Measurements from ENCODE around the gene MFRP. TPM values are rescaled to one million over a fixed set of nuclear protein-coding genes. Genes with fewer than 3 reads are reported as not detected.
"Not testable (repeated sequence)": the region's sequence is repeated elsewhere in the genome, so short reads cannot be mapped to it uniquely, and the experiment has no call there.

The MFRP gene
- total RNA-seq: not detected
- total RNA-seq (2013): not detected
- total RNA-seq: 0 reads per million in 29 experiments

GRCh38 chr11:119346605-119347004 lies at the start of gene MFRP:
TSS of gene MFRP (minus strand) at chr11:119346705. CDS start at chr11:119346513, 192 bp downstream.
- no peaks in the 10 kb centered on the region for H3K36me3 ChIP-seq (ENCODE audit: control insufficient read depth in 2 of 2, extremely low read depth in 1 of 2, insufficient read depth in 1 of 2, low read length in 1 of 2)
- H3K4me1 Mint-ChIP-seq: peaks cover 0 to 3% (median 0%) of the 10 kb centered on the region in 3 donors
- ChIA-PET POLR2A (no interaction called here), CTCF (interaction anchor here in 1 of 2 donors (1.3 kb wide), 1 partner anchor 9 kb away, joined by 4 read pairs; no protein-coding TSS in a partner anchor)
- H3K4me1 ChIP-seq (ENCODE audit: control insufficient read depth in 1 of 2, extremely low read depth in 1 of 2, insufficient read depth in 2 of 2, low read length in 2 of 2): peaks cover 0 to 6% of the 10 kb centered on the region in 2 experiments
- peaks cover 21 to 37% of the 10 kb centered on the region in 2 donors for H3K27me3 Mint-ChIP-seq
- WGBS (ENCODE audit: insufficient coverage): 21% methylated on average over 2 of the region's 6 CpGs
- H3K4me3 Mint-ChIP-seq: no peak within 1 kb of the TSS
- no peak within 1 kb of the TSS for H3K27ac ChIP-seq (ENCODE audit: low read length)
- no peak for DNase-seq
- ATAC-seq (replicated peaks in 1 of 4): no peak
- H3K9me3 Mint-ChIP-seq: no peaks in the 10 kb centered on the region
- H3K27ac Mint-ChIP-seq: no peak within 1 kb of the TSS
- no peak within 1 kb of the TSS for H3K4me3 ChIP-seq (ENCODE audit: control insufficient read depth in 1 of 2, extremely low read depth in 1 of 2, low read length in 1 of 2)
- no peaks in the 10 kb centered on the region for H3K9me3 ChIP-seq
- peaks cover 0 to 64% of the 10 kb centered on the region in 2 experiments for H3K27me3 ChIP-seq (replicated peaks in 1 of 2; ENCODE audit: control insufficient read depth in 2 of 2, extremely low read depth in 1 of 2, insufficient read depth in 2 of 2, low read length in 1 of 2)
- H3K36me3 Mint-ChIP-seq: no peaks in the 10 kb centered on the region

GRCh38 chr11:119391275-119391674 lies 44.8 kb upstream of the MFRP start:
- Histone ChIP-seq H3K27ac (ENCODE audit: low read length) (no peak overlapping the region), H3K4me3 (ENCODE audit: control insufficient read depth in 1 of 2, extremely low read depth in 1 of 2, low read length in 1 of 2) (no peak overlapping the region), H3K36me3 (ENCODE audit: control insufficient read depth in 2 of 2, extremely low read depth in 1 of 2, insufficient read depth in 1 of 2, low read length in 1 of 2) (no peaks in the 10 kb centered on the region), H3K4me1 (ENCODE audit: control insufficient read depth in 1 of 2, extremely low read depth in 1 of 2, insufficient read depth in 2 of 2, low read length in 2 of 2) (no peaks in the 10 kb centered on the region), H3K27me3 (replicated peaks in 1 of 2; ENCODE audit: control insufficient read depth in 2 of 2, extremely low read depth in 1 of 2, insufficient read depth in 2 of 2, low read length in 1 of 2) (peaks cover 2 to 14% of the 10 kb centered on the region in 2 experiments), H3K9me3 (no peaks in the 10 kb centered on the region)
- 90% methylated on average over 2 of the region's 7 CpGs for WGBS (ENCODE audit: insufficient coverage)
- DNase-seq: no peak
- no peaks in the 10 kb centered on the region for H3K9me3 Mint-ChIP-seq
- no peak for ATAC-seq (replicated peaks in 1 of 4)
- no peak overlapping the region for H3K27ac Mint-ChIP-seq
- ChIA-PET POLR2A (no interaction called here), CTCF (no interaction called here)
- no peaks in the 10 kb centered on the region for H3K4me1 Mint-ChIP-seq
- no peaks in the 10 kb centered on the region for H3K36me3 Mint-ChIP-seq
- no peak overlapping the region for H3K4me3 Mint-ChIP-seq
- H3K27me3 Mint-ChIP-seq: peaks cover 21 to 22% of the 10 kb centered on the region in 2 donors

- Histone ChIP-seq H3K36me3 (ENCODE audit: control insufficient read depth in 2 of 2, extremely low read depth in 1 of 2, insufficient read depth in 1 of 2, low read length in 1 of 2) (no peaks in the 10 kb centered on the region), H3K9me3 (no peaks in the 10 kb centered on the region), H3K27ac (ENCODE audit: low read length) (no peak overlapping the region), H3K4me1 (ENCODE audit: control insufficient read depth in 1 of 2, extremely low read depth in 1 of 2, insufficient read depth in 2 of 2, low read length in 2 of 2) (no peaks in the 10 kb centered on the region), H3K27me3 (replicated peaks in 1 of 2; ENCODE audit: control insufficient read depth in 2 of 2, extremely low read depth in 1 of 2, insufficient read depth in 2 of 2, low read length in 1 of 2) (peaks cover 2 to 10% of the 10 kb centered on the region in 2 experiments), H3K4me3 (ENCODE audit: control insufficient read depth in 1 of 2, extremely low read depth in 1 of 2, low read length in 1 of 2) (no peak overlapping the region)
- Mint-ChIP-seq H3K36me3 (no peaks in the 10 kb centered on the region), H3K27me3 (peaks cover 15% of the 10 kb centered on the region in 2 donors), H3K4me3 (no peak overlapping the region), H3K9me3 (no peaks in the 10 kb centered on the region), H3K27ac (no peak overlapping the region), H3K4me1 (no peaks in the 10 kb centered on the region)
- DNase-seq: peak in 2 of 35 experiments; percentile 18 to 40
- ATAC-seq (replicated peaks in 1 of 4): peak in 1 of 4 experiments; percentile 46
- ChIA-PET CTCF (no interaction called here), POLR2A (no interaction called here)
- WGBS (ENCODE audit: insufficient coverage): 87% methylated on average over 3 of the region's 5 CpGs
These were observed 43.2 kb upstream of the MFRP start for GRCh38 chr11:119389611-119390254.

- no peak overlapping the region for H3K4me3 Mint-ChIP-seq
- CTCF ChIA-PET: no interaction called here
- no peak for ATAC-seq (replicated peaks in 1 of 4)
These were observed 41.6 kb upstream of the MFRP start for GRCh38 chr11:119388103-119388502.

GRCh38 chr11:119384332-119384731 lies 37.8 kb upstream of the MFRP start:
- Histone ChIP-seq H3K27ac (ENCODE audit: low read length) (no peak overlapping the region), H3K36me3 (ENCODE audit: control insufficient read depth in 2 of 2, extremely low read depth in 1 of 2, insufficient read depth in 1 of 2, low read length in 1 of 2) (no peaks in the 10 kb centered on the region), H3K27me3 (replicated peaks in 1 of 2; ENCODE audit: control insufficient read depth in 2 of 2, extremely low read depth in 1 of 2, insufficient read depth in 2 of 2, low read length in 1 of 2) (peaks cover 3 to 20% of the 10 kb centered on the region in 2 experiments), H3K4me3 (ENCODE audit: control insufficient read depth in 1 of 2, extremely low read depth in 1 of 2, low read length in 1 of 2) (no peak overlapping the region), H3K9me3 (no peaks in the 10 kb centered on the region), H3K4me1 (ENCODE audit: control insufficient read depth in 1 of 2, extremely low read depth in 1 of 2, insufficient read depth in 2 of 2, low read length in 2 of 2) (peaks cover 10 to 20% of the 10 kb centered on the region in 2 experiments)
- Mint-ChIP-seq H3K27me3 (peaks cover 0 to 5% of the 10 kb centered on the region in 2 donors), H3K36me3 (no peaks in the 10 kb centered on the region), H3K27ac (no peak overlapping the region), H3K4me1 (peaks cover 0 to 5% (median 5%) of the 10 kb centered on the region in 3 donors), H3K4me3 (no peak overlapping the region), H3K9me3 (no peaks in the 10 kb centered on the region)
- ATAC-seq (replicated peaks in 1 of 4) (no peak), DNase-seq (no peak)
- 92% methylated on average over 2 of the region's 2 CpGs for WGBS (ENCODE audit: insufficient coverage)
- CTCF ChIA-PET: interaction anchor here in 1 of 2 donors (1.2 kb wide), 1 partner anchor 11 kb away, joined by 7 read pairs; no protein-coding TSS in a partner anchor
- POLR2A ChIA-PET: no interaction called here

More at GRCh38 chr11:119388103-119388502, 41.6 kb upstream of the MFRP start:
- Mint-ChIP-seq H3K27ac (no peak overlapping the region), H3K27me3 (peaks cover 8 to 11% of the 10 kb centered on the region in 2 donors), H3K9me3 (no peaks in the 10 kb centered on the region), H3K4me1 (no peaks in the 10 kb centered on the region), H3K36me3 (no peaks in the 10 kb centered on the region)
- Histone ChIP-seq H3K27ac (ENCODE audit: low read length) (no peak overlapping the region), H3K4me3 (ENCODE audit: control insufficient read depth in 1 of 2, extremely low read depth in 1 of 2, low read length in 1 of 2) (no peak overlapping the region), H3K36me3 (ENCODE audit: control insufficient read depth in 2 of 2, extremely low read depth in 1 of 2, insufficient read depth in 1 of 2, low read length in 1 of 2) (no peaks in the 10 kb centered on the region), H3K9me3 (no peaks in the 10 kb centered on the region), H3K27me3 (replicated peaks in 1 of 2; ENCODE audit: control insufficient read depth in 2 of 2, extremely low read depth in 1 of 2, insufficient read depth in 2 of 2, low read length in 1 of 2) (peaks cover 5 to 7% of the 10 kb centered on the region in 2 experiments), H3K4me1 (ENCODE audit: control insufficient read depth in 1 of 2, extremely low read depth in 1 of 2, insufficient read depth in 2 of 2, low read length in 2 of 2) (no peaks in the 10 kb centered on the region)
- WGBS (ENCODE audit: insufficient coverage): 97% methylated on average over 4 of the region's 7 CpGs
- no peak for DNase-seq
- POLR2A ChIA-PET: no interaction called here

GRCh38 chr11:119382513-119382912 lies 36.0 kb upstream of the MFRP start:
- peak overlapping the region in 1 of 2 donors; percentile 62 for H3K4me3 ChIP-seq (ENCODE audit: control insufficient read depth in 1 of 2, extremely low read depth in 1 of 2, low read length in 1 of 2)

More at GRCh38 chr11:119382513-119382912, 36.0 kb upstream of the MFRP start:
- not testable (repeated sequence) for H3K4me3 Mint-ChIP-seq; ATAC-seq (replicated peaks in 1 of 4); H3K36me3 Mint-ChIP-seq; H3K27me3 Mint-ChIP-seq; DNase-seq; H3K9me3 Mint-ChIP-seq; H3K27ac Mint-ChIP-seq; H3K4me1 Mint-ChIP-seq; H3K36me3 ChIP-seq (ENCODE audit: control insufficient read depth in 2 of 2, extremely low read depth in 1 of 2, insufficient read depth in 1 of 2, low read length in 1 of 2); H3K9me3 ChIP-seq; H3K27ac ChIP-seq (ENCODE audit: low read length)
- ChIA-PET POLR2A (interaction anchor here in 1 of 2 donors (0.6 kb wide), 1 partner anchor 13 kb away, joined by 3 read pairs; no protein-coding TSS in a partner anchor), CTCF (interaction anchor here (0.8 to 2.4 kb wide), 3 partner anchors 9 to 59 kb away, joined by 3 to 19 read pairs (median 3); no protein-coding TSS in a partner anchor)
- WGBS (ENCODE audit: insufficient coverage): 94% methylated on average over 9 of the region's 14 CpGs
- H3K27me3 ChIP-seq (replicated peaks in 1 of 2; ENCODE audit: control insufficient read depth in 2 of 2, extremely low read depth in 1 of 2, insufficient read depth in 2 of 2, low read length in 1 of 2): peaks cover 3 to 22% of the 10 kb centered on the region in 2 experiments
- H3K4me1 ChIP-seq (ENCODE audit: control insufficient read depth in 1 of 2, extremely low read depth in 1 of 2, insufficient read depth in 2 of 2, low read length in 2 of 2): peaks cover 10 to 20% of the 10 kb centered on the region in 2 experiments
